ENCODE data around the gene DAPK1.

DNA sequence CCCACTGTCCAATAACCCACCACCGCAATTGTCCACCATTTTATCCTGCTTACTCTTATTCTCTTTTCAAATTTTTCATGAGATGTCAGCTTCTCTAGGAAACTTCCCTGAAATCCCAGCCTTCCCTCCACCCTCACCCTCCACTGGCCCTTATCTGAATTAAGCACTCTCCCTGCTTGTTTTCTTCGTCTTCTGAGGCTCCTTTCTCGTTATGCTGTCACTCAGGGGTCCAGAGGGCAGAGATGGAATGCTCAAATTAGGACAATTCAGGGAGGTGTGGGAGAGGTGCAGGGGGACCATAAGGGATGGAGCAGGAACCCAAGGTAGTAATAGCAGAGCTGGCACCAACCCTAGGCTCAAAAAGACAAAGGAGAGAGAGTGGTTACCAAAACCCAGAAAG is 5.0 kb upstream of the DAPK1 start:
- TF ChIP-seq, protein P1, sequence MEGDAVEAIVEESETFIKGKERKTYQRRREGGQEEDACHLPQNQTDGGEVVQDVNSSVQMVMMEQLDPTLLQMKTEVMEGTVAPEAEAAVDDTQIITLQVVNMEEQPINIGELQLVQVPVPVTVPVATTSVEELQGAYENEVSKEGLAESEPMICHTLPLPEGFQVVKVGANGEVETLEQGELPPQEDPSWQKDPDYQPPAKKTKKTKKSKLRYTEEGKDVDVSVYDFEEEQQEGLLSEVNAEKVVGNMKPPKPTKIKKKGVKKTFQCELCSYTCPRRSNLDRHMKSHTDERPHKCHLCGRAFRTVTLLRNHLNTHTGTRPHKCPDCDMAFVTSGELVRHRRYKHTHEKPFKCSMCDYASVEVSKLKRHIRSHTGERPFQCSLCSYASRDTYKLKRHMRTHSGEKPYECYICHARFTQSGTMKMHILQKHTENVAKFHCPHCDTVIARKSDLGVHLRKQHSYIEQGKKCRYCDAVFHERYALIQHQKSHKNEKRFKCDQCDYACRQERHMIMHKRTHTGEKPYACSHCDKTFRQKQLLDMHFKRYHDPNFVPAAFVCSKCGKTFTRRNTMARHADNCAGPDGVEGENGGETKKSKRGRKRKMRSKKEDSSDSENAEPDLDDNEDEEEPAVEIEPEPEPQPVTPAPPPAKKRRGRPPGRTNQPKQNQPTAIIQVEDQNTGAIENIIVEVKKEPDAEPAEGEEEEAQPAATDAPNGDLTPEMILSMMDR (IDR thresholded peaks at IDR 0.05; ENCODE audit: poor library complexity), result no peak
- TF ChIP-seq EZH2phosphoT487 (IDR thresholded peaks at IDR 0.05; ENCODE audit: low read depth, severe bottlenecking, unreplicated experiment), result no peak
